ENCODE data around the gene SH3D21. TPM values are rescaled to one million over a fixed set of nuclear protein-coding genes. Genes with fewer than 3 reads are reported as not detected.

SH3D21 gene
- total RNA-seq, 1 donor from 2014 or later = 1.7 TPM

DNA sequence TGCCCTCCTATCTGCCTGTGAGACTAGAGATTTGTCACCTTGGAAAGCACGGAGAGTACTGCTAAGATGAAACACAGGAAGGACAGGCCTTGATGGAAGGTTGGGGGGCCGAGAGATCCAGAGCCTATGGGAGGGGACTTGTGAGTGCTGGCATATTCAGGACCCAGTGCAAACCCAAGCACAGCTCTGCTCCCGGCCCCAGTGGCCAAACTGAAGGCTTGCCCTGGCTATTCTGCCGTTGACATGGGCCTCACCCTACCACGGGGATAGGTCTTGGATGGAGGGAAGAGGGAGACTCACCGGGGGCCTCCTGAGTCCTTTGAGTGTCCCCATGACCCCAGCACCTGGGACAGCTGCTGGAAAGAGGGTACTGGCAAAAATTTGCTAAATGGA is 21.9 kb downstream of the SH3D21 start:
- TF ChIP-seq, protein P1, sequence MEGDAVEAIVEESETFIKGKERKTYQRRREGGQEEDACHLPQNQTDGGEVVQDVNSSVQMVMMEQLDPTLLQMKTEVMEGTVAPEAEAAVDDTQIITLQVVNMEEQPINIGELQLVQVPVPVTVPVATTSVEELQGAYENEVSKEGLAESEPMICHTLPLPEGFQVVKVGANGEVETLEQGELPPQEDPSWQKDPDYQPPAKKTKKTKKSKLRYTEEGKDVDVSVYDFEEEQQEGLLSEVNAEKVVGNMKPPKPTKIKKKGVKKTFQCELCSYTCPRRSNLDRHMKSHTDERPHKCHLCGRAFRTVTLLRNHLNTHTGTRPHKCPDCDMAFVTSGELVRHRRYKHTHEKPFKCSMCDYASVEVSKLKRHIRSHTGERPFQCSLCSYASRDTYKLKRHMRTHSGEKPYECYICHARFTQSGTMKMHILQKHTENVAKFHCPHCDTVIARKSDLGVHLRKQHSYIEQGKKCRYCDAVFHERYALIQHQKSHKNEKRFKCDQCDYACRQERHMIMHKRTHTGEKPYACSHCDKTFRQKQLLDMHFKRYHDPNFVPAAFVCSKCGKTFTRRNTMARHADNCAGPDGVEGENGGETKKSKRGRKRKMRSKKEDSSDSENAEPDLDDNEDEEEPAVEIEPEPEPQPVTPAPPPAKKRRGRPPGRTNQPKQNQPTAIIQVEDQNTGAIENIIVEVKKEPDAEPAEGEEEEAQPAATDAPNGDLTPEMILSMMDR (IDR thresholded peaks at IDR 0.05; ENCODE audit: insufficient read depth, low read length, poor library complexity, severe bottlenecking) = no peak
- H3K36me3 ChIP-seq (ENCODE audit: control insufficient read depth, insufficient read depth, low read length) = no peaks in the 10 kb centered on the region
- no peak overlapping the region for H3K4me3 ChIP-seq (ENCODE audit: low read depth, low read length)
- H3K27me3 ChIP-seq (ENCODE audit: control insufficient read depth, insufficient read depth, low read length) = no peaks in the 10 kb centered on the region
- DNase-seq (ENCODE audit: low read depth) = no peak

DNA sequence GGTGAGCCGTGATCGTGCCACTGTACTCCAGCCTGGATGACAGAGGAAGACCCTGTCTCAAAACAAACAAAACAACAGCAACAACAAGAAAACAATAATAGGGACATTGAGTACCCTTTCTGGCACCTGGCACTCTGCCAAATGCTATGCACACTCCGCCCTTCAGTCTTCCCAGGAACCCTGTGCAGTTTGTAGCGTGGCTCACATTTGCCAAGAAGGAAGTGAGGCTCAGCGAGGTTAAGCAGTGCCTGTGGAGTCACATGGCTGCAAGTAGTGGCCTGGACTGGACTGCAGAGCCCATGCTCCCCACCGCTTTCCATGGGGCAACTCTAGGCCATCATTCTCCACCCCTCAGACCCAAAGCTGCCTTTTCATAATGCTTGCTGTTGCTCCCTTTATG is 22.5 kb downstream of the SH3D21 start:
- Histone ChIP-seq H3K27me3 (ENCODE audit: control insufficient read depth, insufficient read depth, low read length) (no peaks in the 10 kb centered on the region), H3K4me3 (ENCODE audit: low read depth, low read length) (no peak overlapping the region), H3K36me3 (ENCODE audit: control insufficient read depth, insufficient read depth, low read length) (no peaks in the 10 kb centered on the region)
- TF ChIP-seq, protein P1 (IDR thresholded peaks at IDR 0.05; ENCODE audit: insufficient read depth, low read length, poor library complexity, severe bottlenecking) = no peak
- DNase-seq (ENCODE audit: low read depth) = no peak

DNA sequence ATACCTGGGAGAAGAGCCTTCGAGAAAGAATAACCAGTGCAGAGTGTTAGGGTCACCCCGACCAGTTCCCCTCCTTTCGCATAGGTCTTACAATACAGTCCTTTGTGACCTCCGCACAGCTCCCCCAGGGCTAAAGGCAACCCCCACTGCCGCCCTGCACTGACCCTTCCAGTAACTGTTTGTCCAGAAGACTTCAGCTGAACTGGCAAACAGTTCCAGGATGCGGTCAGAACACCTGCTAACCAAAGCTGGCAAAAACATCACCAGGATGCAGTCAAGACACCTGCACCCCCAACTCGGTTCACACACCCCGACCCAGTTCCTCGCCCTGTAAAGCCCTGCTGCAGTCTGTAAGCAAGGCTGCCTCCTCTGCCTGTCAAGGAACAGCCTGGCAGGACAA is 23.6 kb downstream of the SH3D21 start:
- DNase-seq (ENCODE audit: low read depth) = no peak
- TF ChIP-seq, protein P1 (IDR thresholded peaks at IDR 0.05; ENCODE audit: insufficient read depth, low read length, poor library complexity, severe bottlenecking) = no peak
- Histone ChIP-seq H3K4me3 (ENCODE audit: low read depth, low read length) (no peak overlapping the region), H3K36me3 (ENCODE audit: control insufficient read depth, insufficient read depth, low read length) (no peaks in the 10 kb centered on the region), H3K27me3 (ENCODE audit: control insufficient read depth, insufficient read depth, low read length) (no peaks in the 10 kb centered on the region)

DNA sequence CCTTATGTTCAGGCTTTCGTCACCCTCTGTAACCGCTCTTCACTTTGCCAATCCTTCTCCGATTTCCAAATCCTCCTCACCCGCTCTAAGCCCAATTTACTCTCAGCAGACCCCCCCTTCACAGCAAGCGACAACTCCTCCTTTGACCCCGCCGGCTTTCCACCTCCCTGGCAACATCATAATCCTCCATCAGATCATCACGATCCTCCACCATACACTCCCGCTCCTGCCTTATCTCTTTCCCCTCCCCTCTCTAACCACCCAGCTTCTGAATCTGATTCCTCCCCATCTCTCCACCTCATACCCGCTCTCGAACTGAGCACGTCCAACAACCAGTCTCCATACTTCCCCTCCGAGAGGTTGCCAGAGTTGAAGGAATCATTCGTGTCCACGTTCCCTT is 24.8 kb downstream of the SH3D21 start:
- no peak overlapping the region for H3K4me3 ChIP-seq (ENCODE audit: low read depth, low read length)
- H3K36me3 ChIP-seq (ENCODE audit: control insufficient read depth, insufficient read depth, low read length) = no peaks in the 10 kb centered on the region
- no peaks in the 10 kb centered on the region for H3K27me3 ChIP-seq (ENCODE audit: control insufficient read depth, insufficient read depth, low read length)
- TF ChIP-seq, protein P1 (IDR thresholded peaks at IDR 0.05; ENCODE audit: insufficient read depth, low read length, poor library complexity, severe bottlenecking) = no peak
- no peak for DNase-seq (ENCODE audit: low read depth)

DNA sequence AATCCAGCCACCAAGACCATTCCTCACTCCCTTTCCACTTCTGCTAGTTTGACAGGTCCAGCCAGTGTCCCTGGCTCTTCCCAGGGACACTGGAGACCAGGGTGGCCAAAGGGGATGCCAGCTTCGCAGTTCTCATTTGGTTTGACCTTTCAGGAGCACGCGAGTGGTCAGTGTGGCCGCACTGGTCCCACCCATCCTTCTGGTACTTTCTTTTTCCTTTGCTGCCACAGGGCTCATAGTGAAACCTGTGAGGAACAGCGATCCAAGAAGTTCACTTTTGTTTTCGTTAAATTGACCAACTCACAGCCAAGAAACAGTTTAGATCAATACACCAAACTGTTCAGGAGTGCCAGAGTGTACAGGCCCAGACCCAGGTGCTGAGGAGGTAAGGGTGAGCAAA is 31.7 kb downstream of the SH3D21 start:
- Histone ChIP-seq H3K36me3 (ENCODE audit: control insufficient read depth, insufficient read depth, low read length) (no peaks in the 10 kb centered on the region), H3K4me3 (ENCODE audit: low read depth, low read length) (no peak overlapping the region), H3K27me3 (ENCODE audit: control insufficient read depth, insufficient read depth, low read length) (no peaks in the 10 kb centered on the region)
- TF ChIP-seq, protein P1 (IDR thresholded peaks at IDR 0.05; ENCODE audit: insufficient read depth, low read length, poor library complexity, severe bottlenecking) = no peak
- DNase-seq (ENCODE audit: low read depth) = no peak

DNA sequence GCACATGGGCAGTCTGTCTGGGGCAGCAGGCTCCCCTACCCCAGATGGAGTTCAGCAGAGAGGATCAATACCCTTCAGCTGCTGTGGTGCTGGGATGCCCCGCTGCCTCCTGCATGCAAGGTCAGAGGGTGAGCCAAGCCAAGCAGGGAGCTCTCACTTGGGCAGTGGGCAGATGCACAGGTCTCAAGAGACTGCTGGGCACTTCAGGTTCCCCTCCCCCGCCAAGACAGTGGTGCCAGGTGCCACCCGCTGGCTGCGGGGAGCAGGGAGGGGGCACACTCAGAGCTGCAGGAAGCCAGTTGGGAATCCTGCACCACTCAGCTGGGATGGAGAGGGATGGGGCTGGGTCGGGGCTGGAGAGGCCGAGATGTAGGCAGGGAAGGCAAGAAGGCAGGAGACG is 33.0 kb downstream of the SH3D21 start:
- Histone ChIP-seq H3K36me3 (ENCODE audit: control insufficient read depth, insufficient read depth, low read length) (no peaks in the 10 kb centered on the region), H3K4me3 (ENCODE audit: low read depth, low read length) (no peak overlapping the region), H3K27me3 (ENCODE audit: control insufficient read depth, insufficient read depth, low read length) (no peaks in the 10 kb centered on the region)
- no peak for DNase-seq (ENCODE audit: low read depth)
- TF ChIP-seq, protein P1 (IDR thresholded peaks at IDR 0.05; ENCODE audit: insufficient read depth, low read length, poor library complexity, severe bottlenecking) = no peak
